ENCODE results near the gene KLF11.

KLF11 gene

DNA sequence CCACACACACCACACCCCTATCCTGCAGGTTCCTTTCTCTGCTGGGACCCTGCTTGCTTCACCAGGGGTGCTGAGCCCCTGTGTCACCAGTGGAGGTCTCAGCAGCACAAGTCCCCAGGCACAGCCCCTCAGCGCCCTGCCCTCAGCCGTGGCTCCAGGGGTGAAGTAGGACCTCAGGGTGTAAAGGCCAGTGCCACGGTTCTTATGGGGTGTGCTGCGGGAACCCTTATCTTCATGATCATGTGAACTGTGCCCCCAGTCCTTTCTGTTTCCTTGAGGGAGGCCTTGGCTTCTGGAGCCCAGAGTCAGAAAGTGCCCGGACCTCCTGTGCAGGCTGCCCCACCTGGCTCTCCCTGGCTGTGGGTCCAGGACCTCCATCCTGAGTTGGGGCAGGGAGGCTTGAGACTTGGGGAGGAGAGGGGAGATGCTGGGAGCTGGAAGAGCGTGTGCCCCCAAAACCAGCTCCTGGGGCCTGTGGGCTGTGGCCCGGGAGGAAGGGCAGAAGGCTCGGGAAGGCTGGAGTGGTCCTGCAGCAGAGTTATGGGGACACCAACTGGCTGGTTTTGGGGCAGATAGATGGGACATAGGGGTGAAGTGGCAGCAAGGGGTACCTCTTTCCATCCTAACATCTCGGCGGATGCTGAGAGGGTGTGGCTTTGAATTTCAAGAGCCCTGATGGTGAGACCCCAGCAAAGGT lies 20.2 kb upstream of the KLF11 start:
- in situ Hi-C loops (cut with MboI; ENCODE audit: low sequenced_read_pairs), result no loop called here

DNA sequence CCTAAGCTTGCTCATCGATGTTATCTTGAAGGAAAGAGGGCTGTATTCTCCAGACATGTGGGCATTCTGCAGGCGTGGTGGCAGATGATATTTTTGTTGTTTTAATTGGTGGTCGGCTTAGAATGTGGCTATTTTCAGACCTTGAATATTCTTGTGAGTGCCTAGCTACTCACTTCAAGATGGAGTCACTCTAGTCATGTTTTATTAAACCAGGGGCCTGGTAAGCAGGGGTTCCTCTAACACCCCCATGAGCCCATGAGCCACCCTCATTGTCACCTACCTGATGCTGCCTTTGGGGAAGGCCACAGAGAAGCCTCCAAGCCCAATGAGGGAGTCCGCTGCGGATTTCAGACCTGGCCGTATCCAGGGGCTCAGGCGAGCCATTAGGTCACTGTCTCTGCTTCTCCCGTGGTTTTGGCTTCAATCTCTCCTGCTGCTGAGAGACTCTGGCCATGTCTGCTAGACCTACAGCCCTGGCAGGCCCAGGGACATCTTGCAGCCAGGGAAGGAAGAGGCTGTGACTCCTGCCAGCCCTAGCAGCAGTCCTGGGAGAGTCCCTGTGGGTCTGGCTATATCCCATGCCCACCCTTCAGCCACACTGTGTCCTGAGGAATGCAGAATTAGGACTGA lies 16.3 kb upstream of the KLF11 start:
- in situ Hi-C loops (cut with MboI; ENCODE audit: low sequenced_read_pairs), result loop anchor here (25.0 kb wide), 1 partner anchor 215 kb away; no protein-coding TSS in a partner anchor

DNA sequence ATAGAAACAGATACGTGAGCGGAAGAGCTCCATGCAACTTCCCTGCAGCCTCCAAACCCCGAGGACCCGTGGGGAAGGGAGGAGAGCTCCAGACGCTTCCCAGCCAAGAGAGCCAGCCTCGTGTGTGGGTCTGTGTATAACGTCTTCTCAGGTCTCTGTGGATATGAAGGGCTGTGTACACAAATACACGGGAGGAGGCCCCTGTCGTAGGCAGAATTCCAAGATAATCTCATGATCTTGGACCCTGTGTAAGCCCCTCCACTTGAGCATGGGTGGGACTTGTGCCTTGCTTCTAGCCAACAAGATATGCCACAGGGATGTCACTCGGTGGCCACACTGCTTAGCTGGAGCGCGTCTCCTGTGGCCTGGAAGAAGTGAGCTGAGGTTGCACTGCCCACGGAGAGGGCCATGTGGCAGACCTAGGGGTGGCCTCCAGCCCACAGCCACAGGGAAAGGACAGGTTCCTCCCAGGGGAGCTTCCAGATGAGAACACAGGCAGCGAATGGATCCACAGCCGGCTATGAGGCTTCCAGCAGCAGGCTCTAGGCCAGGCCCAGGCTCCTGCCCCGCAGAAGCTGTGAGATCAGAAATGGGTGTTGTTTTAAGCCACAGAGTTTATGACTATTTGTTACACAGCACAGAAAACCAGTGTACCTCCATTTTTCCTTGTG lies 15.6 kb upstream of the KLF11 start:
- in situ Hi-C loops (cut with MboI; ENCODE audit: low sequenced_read_pairs), result loop anchor here (25.0 kb wide), 1 partner anchor 215 kb away; no protein-coding TSS in a partner anchor

DNA sequence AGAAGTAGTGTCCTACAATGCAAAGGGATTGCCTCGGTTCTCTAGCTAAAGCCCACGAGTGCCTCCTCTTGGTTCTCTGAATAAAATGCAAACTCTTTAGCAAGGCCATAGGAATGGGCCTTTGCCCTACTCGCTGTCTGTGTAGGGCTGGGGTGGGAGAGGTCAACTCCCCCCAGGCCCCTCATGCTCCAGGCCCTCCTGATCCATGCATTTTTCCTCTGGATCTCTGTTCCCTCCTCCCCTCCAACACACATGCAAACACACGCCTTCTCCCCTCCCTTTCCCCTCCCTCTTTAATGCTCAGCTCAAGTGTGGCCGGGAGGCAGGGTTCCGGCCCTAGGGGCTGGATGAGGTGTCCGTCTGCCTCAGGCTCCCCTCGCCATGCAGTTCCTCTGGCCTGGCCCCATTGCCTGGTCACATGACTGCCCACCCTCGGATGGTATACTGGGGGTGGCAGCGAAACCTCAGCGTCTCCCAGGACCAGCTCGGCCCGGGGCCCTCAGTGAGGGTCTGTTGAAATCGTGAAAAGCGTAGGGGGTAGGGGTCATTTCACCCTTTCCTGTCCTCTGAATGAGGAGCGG lies 14.9 kb upstream of the KLF11 start:
- in situ Hi-C loops (cut with MboI; ENCODE audit: low sequenced_read_pairs), result loop anchor here (25.0 kb wide), 1 partner anchor 216 kb away; no protein-coding TSS in a partner anchor

DNA sequence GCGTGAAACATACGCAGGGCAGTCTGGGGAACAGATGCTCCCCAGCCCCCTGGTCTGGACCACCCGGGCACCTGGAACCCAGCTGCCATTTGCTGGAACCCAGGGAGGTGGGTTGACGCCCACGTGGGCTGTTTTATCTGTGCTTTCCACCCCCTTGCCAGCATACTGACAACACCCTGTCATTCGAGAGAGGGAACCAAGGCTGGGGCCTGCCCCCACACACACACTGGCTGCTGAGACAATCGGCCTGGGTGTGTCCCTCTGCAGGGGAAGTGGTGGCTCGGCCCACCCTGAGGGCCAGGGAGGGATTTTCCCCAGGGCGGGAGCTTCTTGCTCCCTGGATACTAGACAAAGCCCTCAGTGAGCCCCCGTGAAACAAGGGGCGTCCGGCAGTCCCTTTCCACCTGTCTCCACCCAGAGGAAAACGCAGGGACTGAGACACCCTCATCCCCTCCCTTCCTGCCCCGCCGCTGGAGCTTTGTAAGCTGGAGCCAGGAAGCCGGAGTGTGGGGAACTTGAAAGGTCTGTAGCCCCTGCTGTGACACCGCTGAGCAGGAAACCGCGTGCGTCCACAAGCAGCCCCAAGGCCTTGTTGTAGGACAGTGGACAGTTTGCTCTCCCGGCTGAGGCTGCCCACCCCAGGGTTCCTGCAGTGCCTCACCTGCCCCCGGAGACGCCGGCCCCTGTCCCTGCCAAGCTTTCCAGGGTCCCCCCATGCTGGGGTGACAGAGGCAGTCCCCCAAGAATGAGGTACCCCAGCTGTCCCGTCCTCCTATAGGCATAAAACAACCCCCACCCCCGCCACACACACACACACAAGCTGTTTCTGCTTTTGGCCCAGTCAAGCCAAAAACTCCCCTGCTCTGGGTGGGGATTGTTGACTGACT lies 14.1 kb upstream of the KLF11 start:
- in situ Hi-C loops (cut with MboI; ENCODE audit: low sequenced_read_pairs), result loop anchor here (25.0 kb wide), 1 partner anchor 217 kb away; no protein-coding TSS in a partner anchor

DNA sequence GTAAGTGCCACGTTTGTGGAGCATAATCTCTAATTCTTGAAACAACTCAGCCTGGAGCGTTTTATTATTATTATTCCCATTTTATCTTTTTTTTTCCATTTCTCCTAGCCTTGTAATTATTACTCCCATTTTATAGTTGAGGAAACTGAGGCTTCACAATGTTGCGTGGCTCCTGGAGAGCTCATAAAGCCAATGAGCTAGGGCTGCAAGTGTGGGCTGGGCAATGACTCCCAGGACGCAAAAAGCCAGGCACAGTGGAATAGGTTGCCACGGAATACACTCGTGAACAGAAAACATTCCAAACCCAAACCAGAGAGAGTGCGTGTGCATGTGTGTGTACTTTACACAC lies 13.5 kb upstream of the KLF11 start:
- in situ Hi-C loops (cut with MboI; ENCODE audit: low sequenced_read_pairs), result loop anchor here (25.0 kb wide), 1 partner anchor 218 kb away; no protein-coding TSS in a partner anchor

DNA sequence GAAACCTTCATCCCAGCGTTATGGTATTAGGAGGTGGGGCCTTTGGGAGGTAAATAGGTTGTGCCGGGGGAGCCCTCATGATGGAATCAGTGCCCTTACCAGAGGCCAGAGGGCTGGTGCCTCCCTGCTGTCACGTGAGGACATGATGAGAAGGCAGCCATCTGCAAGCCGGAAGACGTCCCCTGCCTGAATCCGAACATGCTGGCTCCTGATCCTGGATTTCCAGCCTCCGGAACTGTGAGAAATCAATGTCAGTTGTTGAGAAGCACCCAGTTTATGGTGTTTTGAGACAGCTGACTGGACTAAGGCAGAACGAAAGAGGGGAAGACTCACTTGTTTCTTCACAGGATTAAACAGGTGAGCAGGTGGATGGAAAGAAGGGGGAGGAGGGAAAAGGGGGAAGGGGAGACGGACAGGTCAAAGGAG lies 13.0 kb upstream of the KLF11 start:
- in situ Hi-C loops (cut with MboI; ENCODE audit: low sequenced_read_pairs), result loop anchor here (25.0 kb wide), 1 partner anchor 218 kb away; no protein-coding TSS in a partner anchor

DNA sequence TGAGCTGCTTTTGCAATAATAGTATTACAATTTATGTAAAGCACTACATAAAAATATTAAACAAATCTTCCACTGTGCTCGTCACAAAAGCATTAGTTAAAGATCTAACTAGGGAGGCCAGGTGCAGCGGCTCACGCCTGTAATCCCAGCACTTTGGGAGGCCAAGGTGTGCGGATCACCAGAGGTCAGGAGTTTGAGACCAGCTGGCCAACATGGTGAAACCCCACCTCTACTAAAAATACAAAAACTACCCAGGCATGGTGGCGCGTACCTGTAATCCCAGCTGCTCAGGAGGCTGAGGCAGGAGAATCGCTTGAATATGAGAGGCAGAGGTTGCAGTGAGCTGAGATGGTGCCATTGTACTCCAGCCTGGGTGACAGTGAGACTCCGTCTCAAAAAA lies 12.6 kb upstream of the KLF11 start:
- in situ Hi-C loops (cut with MboI; ENCODE audit: low sequenced_read_pairs), result loop anchor here (25.0 kb wide), 1 partner anchor 218 kb away; no protein-coding TSS in a partner anchor

DNA sequence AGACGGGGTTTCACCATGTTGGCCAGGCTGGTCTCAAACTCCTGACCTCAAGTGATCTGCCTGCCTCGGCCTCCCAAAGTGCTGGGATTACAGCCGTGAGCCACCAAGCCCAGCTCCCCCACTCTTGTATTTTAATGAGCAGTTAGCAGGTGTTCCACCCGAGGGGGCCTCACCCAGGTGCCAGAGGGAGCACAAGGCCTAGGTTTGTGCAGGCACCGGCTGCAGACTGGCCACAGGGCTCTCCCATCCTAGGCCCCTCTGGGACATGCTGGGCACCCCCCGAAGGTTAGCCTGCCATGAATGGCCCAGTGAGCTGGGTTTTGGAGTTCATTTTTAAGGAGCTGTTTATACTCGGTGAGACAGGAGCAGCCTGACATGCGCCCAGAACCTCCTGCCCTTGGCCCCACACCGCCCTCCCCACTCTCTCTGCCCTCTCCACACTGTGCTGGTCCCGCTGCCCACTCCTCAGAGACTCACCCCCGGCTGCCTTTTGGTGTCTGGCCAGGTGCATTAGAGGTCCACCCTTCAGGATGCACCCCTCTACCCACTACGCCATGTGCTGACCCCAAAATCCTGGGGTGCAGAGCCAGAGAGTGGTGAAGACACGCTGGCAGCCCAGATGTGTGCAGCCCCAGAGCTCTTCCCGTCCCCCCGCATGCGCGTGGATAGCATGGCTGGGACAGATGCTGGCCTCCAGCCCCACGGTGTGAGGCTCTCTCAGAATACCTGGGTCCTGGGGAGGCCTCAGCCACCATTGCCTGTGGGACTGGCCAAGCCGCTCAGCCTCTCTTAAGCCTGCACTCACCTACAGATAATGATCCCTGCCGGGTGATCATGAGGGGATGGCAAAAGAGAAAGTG lies 11.2 kb upstream of the KLF11 start:
- in situ Hi-C loops (cut with MboI; ENCODE audit: low sequenced_read_pairs), result loop anchor here (25.0 kb wide), 1 partner anchor 220 kb away; no protein-coding TSS in a partner anchor

DNA sequence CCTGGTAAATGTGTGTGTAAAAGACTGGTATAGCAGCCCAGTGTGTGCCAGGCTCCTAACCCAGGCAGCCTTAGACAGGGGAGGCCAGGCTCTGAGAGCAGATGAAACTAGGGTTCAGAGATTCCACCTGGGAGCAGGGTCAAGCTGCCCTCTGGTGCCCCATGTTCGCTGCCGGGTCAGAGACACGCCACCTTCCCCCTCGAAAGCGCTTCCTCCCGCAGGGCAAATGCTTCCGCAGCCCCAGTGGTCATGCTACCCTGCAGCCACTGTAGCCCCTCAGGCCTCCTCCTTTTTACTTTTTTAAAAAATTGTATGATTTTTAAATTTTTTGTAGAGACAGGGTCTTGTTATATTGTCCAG lies 10.6 kb upstream of the KLF11 start:
- in situ Hi-C loops (cut with MboI; ENCODE audit: low sequenced_read_pairs), result loop anchor here (25.0 kb wide), 1 partner anchor 220 kb away; no protein-coding TSS in a partner anchor

DNA sequence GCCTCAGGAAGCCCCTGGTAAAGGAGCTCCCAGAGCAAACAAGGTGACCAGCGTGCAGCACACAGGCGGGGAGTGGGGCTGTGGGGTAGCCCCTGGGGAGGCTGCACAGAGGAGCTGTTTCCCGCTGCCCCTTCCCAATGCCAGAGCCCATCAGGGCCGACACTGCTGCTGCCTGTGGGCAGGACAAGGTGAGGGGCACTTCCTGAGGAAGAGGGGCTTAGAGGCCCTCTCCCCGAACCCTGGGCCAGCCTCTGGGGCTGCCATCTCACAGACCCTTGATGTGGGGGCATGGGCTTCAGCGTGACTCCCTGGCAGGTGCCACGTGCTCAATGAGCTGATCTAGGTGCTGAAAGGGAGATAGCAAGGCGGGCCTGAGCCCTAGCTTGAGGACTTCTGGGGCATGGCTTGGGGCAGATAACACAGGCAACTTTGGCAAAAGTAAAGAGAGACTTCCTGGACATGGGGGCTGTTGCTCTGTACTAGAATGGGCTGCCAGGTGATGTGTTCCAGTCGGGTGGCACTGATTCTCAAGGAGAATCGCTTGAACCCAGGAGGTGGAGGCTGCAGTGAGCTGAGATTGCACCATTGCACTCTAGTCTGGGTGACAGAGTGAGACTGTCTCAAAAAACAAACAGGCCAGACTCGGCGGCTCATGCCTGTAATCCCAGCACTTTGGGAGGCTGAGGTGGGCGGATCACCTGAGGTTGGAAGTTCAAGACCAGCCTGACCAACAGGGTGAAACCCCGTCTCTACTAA lies 9.9 kb upstream of the KLF11 start:
- in situ Hi-C loops (cut with MboI; ENCODE audit: low sequenced_read_pairs), result loop anchor here (25.0 kb wide), 1 partner anchor 221 kb away; no protein-coding TSS in a partner anchor

DNA sequence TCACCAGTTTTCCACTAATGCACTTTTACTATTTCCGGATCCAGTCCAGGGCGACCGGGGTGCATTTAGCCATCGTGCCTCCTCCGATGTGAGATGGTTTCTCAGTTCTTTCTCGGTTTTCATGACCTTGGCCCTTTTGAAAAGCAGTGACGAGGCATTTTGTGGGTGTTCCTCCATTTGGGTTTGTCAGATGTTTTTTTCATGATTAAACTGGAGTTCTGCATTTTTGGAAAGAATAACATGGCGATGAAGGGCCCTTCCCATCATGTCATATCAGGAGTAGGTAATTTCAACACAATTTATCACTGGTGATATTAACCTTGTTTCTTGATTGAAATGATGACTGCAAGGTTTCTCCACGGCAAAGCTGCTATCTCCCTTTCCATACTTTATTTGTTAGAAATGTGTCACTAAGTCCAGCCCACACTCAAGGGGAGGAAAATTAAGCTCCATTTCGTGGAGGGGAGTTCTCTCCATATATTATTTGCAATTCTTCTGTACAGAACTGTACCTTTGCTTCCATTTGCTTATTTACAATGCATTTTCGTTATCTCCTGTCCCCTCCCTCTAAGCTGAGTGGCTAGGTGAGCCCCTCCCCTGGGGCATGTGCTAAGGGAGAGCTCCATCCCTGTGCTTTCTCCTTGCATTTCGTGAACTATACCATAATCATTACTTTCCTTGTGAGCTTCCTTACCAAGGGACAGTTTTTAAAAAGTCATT lies 8.9 kb upstream of the KLF11 start:
- in situ Hi-C loops (cut with MboI; ENCODE audit: low sequenced_read_pairs), result loop anchor here (25.0 kb wide), 1 partner anchor 222 kb away; no protein-coding TSS in a partner anchor

DNA sequence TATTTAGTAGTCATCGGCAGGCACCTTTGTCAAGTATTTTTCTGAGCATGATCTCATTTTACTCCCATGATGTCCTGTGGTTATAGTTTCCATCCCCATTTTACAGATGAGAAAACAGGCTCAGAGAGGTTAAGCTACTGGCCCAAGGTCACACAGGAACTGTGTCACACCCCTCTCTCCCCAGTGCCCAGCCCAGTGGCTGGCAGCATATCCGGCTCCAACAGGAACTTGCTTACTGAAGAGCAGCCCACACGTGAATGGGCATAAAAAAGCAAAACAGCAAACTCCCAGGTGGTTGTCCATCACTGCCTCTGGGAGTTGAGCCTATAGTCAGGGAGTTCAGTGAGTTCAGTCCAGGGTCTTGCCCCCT lies 8.3 kb upstream of the KLF11 start:
- in situ Hi-C loops (cut with MboI; ENCODE audit: low sequenced_read_pairs), result loop anchor here (25.0 kb wide), 1 partner anchor 223 kb away; no protein-coding TSS in a partner anchor

DNA sequence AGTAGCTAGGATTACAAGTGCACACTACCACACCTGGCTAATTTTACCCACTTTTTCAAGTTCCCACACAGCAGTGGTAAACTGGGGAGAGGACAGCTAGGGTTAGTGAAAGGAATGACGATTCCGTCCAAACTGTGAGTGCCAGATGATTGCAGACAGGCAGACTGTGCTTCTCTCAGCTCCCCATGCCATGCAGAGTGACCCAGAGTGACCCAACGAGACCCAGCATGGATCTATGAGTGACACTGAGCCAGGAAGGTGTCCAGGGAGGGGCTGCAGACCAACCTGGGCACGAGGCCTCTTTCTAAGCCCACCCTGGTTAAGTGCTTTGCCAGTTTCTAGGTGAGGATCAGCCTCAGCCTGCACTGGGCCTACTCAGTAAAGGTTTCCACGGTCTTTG lies 7.7 kb upstream of the KLF11 start:
- in situ Hi-C loops (cut with MboI; ENCODE audit: low sequenced_read_pairs), result loop anchor here (25.0 kb wide), 1 partner anchor 223 kb away; no protein-coding TSS in a partner anchor

DNA sequence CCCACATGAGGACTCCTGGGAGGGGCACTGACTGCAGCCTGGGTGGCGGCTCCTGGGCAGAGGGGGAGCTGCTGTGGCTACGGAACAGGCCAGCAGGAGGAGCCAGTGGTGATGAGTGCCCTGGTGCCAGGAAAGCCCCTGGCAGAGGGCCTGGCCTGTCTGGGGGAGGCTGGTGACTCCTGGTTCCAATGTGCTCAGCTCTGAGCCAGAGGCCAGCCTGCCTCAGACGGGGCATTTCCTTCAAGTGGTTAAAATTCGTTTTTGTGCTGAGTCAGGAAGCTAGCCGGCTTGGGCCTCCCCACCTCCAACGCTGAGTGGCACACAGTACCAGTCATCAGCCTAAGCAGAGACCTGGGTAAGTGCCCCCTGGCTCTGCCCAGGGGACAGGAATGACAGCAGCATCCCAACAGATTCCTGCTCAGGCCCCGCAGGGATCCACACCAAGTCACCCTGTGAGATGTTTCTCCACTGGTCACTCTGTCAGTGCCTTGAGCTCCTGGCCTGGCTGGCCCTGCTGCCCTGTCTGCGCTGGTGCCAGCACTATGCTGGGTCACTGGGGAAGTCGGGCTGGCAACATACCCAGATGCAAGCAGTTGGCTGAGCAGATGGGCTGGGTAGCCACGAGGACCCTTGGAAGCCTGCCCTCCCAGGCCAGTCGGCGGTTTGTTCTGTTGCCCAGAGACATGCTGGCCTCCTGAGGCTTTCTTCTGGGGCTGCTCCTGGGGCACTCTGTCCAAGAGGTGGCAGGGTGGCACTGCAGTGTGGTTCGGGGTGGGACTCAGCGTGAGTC lies 7.1 kb upstream of the KLF11 start:
- in situ Hi-C loops (cut with MboI; ENCODE audit: low sequenced_read_pairs), result loop anchor here (25.0 kb wide), 1 partner anchor 224 kb away; no protein-coding TSS in a partner anchor

DNA sequence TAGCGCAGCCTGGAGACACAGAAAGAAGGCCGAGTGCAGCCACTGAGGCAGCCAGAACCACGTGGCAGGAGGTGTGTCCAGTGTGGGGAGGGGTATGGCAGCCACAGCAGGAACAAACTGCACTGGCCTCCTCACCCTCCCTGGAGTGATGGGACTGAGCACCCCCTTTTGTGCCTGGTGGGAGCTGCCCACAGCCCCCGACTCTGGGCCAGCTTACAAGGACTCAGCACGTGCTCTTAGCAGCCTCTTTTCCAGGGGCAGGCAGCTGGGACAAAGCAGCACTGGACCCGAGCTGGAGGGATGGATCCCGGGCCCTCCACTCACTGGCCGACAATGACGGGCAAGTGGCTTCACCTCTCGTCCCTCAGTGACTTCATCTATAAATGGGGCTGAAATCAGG lies 5.2 kb upstream of the KLF11 start:
- in situ Hi-C loops (cut with MboI; ENCODE audit: low sequenced_read_pairs), result loop anchor here (25.0 kb wide), 1 partner anchor 226 kb away; no protein-coding TSS in a partner anchor

DNA sequence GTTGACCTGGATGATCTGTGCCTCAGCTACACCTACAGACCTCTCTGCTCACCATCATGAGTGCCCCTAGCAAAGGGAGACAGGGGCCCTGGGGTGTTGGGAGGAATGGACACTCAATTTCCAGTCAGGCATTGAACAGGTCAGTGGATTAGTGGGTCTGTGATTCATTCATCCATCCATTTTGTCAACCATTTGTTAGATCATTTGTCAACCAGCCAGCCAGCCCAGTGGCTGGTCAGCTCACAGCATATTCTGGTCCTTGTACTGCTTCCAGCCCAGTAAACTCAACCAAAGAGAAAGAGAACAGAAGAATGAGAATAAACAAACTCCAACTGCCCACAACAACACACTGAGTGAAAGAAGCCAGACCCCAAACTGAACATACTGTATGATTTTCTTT lies 4.6 kb upstream of the KLF11 start:
- in situ Hi-C loops (cut with MboI; ENCODE audit: low sequenced_read_pairs), result loop anchor here (25.0 kb wide), 1 partner anchor 226 kb away; no protein-coding TSS in a partner anchor

Data from HL-60/S4 treated with retinoic acid at 250 ng/mL for 4 days and 3 days (cell line).